Left renal cortex interstitium (tissue), 4 donors: ENCODE measurements around the gene MRPL53. TPM values are rescaled to one million over a fixed set of nuclear protein-coding genes. Genes with fewer than 3 reads are reported as not detected.
"Not testable (repeated sequence)": the region's sequence is repeated elsewhere in the genome, so short reads cannot be mapped to it uniquely, and the experiment has no call there.

Experiments
- DNase-seq, 4 donors: peaks; one replicate each; pipeline ENCODE4 v3.0.0-alpha.2; 2013; ENCODE audit warnings: low read depth in 4 of 4, low spot score in 2 of 4, missing footprints in 1 of 4
- polyA plus RNA-seq, 4 donors: library from polyadenylated mRNA; unstranded; fragments of 120-200 nt; gene quantifications; one replicate each; pipeline ENCODE4 v1.2.1, GENCODE V29; 2013; ENCODE audit not compliant: insufficient read length in 4 of 4

MRPL53 gene
- polyA plus RNA-seq, 4 donors = 40.6 to 86.2 (median 54.7) TPM

DNA sequence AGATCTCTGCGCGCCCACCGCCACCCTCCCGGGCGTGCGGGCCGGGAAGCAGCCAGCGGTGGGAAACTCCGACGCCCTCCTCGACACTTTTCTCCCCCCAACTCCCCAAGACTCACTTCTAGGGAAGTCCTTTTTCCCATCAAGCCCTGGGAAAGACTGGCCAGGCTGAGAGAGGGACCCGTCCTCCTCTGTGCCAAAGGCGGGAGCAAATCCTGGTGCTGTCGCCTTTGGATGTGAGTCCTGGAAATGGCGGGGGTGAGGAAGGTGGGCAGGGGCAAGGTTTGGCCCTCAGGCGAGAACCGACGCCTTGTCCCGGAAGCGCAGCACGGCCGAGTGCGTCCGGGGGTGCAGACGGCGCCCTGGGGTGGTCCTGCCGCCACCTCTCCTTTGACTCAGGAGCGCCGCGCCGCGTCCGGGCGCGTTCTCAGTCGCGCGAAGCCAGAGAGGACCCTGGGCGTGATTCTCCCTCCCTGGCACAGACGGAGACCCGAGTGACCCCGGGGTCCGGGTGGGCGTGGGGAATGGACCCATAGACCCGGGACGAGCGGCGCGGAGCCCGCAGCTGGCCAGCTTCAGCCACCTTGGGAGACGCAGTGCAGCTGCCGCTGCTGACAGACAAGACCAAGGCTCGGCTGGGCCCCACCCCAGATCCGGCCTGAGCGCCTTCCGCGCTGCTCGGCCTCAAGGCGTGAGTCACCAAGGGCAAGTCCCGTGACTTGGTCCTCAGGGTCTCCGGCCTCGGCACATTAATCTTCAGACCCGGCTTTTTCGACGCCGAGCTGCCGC lies 30.4 kb upstream of the MRPL53 start:
- DNase-seq = no peak

DNA sequence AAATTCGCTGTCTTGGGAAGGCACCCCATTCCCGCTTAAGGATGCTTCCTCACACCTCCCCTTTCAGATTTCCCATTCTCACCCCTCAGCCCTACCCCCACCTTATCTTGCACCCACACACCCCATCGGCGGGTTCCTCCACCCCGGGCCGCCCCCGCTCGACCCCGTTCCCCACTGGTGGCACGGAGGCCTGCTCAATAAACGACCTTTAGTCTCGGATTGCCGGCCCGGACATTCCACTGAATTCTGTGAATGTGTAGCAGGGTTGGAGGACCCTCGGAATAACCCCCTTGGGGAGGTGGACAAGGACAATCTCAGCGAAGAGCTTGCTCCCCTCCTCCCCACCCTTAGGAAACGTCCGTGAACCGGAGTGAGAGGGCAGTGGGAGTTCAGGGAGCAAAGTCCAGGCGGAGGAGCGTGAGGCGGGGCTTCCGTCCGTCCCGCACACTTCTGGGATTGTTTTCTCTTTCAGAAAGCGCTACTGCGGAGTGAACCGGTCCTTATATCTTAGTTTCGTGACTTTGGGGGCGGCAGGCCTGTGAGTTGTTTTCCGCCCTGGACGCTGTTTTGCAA lies 29.8 kb upstream of the MRPL53 start:
- DNase-seq = no peak

DNA sequence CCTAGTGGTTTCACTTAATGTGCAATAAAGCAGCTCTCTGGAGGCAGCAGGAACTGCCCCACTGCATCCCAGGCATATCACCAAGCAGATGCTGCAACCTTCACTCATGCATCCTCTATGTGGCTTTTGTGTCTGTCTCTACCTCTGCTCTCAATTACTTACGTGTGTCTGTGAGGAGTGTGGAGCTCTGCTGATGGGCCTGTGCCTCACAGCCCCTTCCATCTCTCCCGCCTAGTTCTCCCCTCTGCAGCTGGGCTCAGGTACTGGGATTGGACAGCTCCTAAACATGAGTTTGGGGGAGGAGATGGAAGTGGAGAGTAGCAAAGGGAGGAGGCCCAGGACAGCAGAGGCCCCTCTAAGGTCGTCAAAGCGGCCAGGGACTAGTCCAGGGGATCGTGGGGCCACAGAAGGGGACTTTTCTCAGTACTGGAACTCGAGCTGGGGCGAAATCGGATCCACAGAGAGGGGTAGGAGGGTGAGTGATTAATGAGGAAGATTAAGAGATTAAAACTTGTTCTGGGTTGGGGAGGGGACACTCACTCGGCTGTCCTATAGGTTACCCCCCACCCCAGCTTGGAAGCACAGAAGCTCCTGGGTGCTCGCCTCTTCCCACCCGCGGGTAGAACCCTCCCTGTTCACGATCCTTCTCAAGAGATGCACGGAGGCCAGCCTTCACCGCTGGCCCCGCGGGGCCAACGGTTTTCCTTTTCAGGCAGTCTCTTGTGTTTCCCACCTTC lies 29.0 kb upstream of the MRPL53 start:
- DNase-seq = no peak

DNA sequence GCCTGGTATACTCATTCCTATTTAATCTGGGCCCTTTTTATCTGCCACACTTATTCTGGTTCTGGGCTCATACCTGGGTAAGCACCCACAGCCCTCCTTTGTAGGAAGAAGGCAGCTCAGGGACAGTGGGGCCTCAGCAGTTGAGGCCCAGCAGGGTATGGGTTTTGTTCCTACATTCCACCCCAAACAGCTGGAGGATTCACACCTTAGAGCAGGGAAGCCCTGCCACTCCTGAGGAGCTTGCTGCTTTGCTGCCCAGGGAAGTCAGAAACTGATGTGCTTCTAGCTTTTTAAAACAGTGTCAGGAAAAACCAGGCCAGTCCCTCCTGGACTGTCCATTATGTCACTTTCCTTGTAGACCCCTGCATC lies 28.1 kb upstream of the MRPL53 start:
- no peak for DNase-seq

DNA sequence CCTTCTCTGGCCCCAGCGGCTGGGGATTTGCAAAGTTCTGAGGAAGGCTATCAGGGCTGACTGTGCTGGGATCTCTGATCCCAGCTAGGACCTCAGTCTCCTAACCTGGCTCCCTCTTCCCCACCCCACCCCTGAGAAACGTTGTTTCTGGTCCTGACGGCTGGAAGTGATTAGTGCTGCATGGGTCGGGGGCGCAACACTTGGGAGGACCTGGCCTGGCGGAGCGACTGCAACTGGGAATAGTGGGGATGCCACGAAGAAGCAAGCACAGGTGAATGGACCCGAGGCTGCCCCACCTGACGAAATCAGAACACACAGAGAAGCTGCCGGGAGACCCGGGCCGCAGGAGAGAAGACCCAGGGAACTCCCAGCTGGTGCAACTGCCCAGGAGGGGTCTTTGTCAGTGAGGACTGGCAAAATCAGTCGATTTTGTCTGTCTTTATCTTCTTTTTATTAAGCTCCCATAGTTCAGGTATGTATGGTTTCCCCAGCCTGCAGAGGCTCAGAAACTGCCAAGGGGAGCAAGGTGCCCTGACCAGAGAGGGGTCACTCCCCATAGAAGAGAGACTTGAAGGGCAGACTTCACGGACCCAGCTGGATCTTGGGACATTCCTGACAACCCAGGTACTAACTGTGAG lies 27.6 kb upstream of the MRPL53 start:
- DNase-seq = no peak

DNA sequence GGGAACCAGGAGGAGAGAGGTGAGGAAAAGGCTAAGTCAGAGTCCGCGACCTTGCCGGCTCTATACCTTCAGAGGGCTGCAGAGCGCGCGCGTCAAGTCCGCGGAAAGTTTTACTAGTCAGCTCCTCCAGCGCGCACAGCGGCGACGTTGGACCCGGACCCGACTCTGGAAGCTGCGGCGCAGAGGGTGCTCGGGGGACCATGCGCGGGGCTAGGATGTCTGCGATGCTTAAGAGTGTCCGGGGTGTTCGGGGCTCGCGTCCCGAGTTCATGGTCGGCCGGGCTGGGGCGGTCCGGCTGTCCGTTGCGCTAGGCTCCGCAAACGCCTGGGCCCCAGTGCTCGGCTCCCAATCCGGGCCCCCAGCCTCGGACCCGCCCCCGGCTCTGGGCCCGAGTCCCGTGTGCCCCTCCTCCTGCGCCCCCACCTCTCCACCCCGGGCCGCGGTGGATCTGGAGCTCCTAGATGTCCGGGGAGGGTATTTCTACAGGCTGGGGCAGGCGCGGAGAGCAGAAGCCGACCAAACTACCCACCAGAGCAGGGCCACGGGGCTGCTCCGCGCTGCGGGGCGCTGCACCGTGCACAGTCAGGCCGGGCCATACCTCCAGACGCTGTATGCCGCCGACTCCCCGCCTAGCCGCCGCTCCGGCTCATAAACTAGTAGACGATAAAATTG lies 26.9 kb upstream of the MRPL53 start, which contains the start of gene LBX2:
Gene LBX2 (minus strand): TSS at position 337 of the 673 bp plus-strand sequence. CDS start 66 bp downstream, at position 271.
- DNase-seq = no peak

DNA sequence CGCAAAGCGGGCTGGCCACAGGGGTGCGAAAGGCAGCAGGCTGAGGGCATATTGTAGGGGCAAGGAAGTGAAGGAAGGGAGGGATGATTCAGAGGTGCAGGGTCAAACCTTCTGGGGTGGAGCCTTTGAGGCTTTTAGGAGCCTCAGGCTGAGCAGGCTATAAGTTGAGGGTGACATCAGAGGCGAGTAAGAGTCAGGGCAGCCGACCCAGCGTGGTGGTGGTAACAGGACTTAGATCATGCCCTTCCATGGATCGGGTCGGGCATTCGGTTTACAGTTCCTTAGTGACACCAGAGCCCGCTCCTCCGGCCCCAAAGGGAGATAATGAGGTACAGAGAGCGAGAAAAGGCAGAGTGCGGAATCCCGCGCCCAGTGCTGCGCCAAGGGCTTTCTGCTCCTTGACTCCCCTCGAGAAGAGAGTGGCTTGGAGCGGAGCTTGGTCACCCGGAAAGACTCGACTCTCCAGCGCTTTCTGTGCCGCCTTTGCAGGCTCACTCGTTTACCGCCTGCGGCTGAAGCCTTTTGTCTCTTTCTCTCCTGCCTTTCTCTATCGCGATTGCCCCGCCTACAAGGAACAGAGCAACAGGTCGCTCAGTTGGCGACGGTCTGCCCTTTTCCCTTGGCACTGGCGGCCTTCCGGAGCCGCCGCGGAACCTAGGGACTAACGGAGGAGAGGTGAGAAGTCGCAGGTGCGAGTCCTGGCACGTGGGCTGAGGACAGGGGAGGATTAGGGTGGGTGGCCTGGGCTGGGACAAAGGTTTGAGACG lies 26.2 kb upstream of the MRPL53 start:
- DNase-seq = no peak

DNA sequence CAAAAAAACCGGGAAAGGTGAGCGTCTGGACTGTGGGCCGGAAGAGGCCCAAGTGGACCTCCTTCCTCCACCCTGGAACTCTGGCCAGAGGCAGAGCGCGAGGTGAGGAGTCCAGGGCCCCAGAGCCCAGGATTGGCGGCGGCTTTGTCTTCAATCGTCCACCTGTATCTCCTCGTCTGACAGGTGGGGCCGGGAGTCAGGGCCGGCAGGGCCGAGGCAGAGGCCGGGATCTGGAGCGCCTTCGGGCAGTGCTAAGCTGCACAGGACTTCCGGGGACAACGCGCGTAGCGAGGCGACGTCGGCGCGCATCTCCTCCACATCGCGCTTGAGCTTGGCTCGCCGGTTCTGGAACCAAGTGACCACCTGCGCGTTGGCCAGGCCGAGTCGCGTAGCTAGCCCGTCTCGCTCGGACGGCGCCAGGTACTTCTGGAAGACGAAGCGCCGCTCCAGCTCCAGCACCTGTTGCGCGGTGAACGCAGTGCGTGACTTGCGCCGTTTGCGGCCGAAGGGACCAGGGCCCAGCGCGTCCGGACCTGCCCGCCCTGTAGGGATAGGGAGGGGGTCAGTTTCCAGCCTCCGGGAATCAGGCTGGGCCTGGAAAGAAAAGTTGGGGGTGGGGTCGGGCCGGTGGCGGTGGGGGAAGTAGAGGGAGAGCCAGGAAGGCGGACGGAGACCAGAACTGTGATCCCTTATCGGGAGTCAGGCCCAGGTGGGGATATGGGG lies 25.5 kb upstream of the MRPL53 start:
- DNase-seq = no peak

DNA sequence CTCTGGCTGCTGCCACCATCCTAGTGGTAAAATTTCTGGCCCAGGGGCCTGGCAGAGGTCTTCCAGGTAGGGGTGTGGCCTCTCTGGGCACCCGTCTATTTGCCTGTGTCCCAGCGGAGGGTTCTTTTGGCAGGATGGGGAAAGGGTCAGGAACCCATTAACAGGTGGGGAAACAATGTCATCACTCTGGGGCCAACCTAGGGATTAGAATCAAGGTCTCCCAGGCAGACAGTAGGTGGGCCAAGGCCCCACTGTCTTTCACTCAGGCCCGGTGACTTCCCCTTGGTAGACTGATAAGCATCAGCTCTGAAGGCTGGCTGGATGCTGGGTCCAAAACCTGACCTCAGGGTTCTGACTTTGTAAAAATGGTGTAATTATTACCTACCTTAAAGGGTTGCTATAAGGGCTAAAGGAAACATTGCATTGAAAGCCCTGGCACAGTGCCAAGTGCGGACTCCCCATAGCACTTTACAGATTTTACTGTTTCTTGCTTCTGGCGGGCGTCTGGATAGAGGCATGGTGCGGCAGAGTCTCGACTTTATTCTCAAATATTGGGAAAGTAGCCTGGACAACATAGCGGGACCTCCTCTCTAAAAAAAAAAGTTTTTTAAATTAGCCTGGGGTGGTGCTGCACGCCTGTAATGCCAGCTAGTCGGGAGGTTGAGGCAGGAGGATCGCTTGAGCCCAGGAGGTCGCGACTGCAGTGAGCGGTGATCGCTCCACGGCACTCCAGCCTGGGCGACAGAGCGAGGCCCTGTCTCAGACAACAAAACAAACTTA lies 24.7 kb upstream of the MRPL53 start:
- DNase-seq = no peak

DNA sequence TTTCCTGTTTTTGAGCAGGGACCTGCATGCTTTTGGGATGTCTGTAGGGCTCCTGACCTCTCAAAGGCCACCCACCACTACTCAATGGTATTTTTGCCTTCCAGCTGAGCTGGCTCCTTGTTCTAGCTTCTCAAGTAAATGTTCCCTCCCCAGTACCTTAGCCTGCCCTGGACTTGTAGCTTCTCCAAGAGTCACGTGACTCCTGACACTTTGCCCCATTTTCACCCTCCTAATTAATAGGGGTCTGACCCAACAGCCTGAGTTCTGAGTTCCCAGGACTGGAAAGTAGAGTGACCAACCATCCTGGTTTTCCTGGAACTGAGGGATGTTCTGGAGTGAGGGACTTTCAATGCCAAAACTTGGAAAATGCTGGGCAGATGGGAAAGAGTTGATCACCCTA lies 23.0 kb upstream of the MRPL53 start:
- no peak for DNase-seq

DNA sequence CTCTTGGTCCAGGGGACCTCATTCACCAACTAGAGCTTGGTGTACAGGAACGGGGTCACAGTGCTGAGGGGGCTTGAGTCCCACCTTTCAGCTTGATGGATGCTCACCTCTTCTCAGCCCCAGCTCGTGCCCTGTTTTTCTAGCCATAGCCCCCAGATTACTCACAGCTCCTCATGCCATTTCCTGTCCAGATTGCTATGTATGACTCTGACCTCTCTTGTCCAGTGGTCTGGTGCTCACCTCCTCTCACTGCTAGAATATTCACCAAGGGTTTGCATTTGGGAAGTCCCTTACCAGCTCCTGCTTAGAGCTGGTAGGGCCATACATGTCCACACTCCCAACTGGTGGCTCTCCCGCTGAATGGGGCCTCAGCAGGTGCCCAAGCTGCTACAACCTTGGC lies 21.1 kb upstream of the MRPL53 start:
- no peak for DNase-seq

DNA sequence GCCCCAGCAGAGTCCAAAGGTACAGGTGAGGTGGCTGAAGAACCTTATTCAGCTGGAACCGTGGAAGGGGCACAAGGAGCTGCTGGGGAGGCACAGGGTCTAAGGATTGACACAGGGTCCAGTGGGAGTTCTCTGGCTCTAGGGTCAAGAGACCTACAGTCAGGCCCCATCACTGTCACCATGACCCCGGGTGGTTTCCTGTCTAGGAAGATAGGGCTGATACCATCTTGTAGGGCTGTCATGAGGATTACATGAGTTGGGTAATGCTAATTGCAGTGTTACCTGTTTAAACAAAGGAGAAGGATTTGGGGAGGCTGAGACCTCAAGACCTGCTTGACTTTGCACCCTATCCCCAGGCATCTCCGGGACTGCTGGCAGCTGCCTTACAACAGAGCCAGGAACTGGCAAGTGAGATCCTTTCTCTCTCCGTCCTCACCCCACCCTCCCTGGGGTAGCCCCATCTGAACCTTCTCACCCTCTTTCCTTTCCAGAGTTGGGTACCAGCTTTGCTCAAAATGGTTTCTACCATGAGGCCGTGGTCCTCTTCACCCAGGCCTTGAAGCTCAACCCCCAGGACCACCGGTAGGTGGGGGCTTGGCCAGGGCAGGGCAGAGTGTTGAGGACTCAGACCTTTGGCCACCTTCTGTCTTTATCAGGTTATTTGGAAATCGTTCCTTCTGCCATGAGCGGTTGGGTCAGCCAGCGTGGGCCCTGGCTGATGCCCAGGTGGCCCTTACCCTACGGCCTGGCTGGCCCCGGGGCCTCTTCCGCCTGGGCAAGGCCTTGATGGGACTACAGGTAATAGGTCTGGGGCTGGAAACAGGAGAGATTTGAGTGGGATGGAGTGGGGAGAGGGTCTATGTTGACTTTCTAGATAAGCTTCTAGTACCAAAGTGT lies 19.4 kb upstream of the MRPL53 start:
- no peak for DNase-seq

DNA sequence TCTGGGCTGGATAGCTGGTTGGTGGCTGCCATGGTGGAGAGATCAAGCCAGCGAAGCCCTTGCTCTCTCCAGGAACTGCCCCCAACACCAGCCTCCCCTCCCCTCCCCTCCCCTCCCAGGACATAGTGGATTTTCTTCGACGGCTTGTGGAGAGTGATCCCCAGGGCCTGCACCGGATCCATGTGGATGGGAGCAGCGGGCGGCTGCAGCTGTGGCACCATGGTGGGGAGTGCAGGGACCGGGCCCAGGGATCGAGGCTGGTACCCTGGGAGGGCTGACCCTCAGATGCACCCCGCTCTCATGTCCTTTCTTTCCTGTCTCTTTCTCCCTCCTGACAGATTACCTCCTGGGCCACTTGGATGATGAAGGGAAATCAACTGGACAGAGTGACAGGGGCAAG lies 17.4 kb upstream of the MRPL53 start:
- DNase-seq = no peak

DNA sequence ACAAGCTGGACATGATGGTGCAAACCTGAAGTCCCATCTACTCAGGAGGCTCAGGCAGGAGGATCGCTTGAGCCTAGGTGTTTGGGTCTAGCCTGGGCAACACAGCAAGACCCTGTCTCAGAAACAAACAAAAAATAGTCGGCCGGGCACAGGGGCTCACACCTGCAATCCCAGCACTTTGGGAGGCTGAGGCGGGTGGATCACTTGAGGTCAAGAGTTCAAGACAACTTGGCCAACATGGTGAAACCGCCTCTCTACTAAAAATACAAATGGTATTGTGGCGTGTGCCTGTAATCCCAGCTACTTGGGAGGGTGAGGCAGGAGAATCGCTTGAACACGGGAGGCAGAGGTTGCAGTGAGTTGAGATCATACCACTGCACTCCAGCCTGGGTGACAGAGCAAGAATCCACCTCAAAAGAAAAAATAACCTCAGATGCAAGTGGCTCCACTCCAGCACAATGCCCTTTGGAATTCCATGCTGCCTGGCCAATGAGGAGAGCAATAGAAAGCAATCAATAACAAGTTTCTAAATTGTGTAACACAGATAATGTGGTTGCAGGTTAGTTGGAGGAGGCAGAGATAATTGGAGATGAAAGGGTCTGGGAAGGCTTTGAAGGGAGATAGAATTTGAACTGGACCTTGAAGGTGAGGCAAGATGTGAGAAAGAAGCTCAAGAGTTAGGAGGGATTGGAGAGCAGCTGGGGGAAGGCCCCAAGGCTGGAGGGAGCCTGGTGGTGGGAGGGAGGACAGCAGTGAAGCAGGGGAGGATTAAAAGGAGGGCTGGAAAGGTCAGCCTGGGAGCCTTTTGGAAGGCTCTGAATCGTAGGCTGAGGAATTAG lies 16.4 kb upstream of the MRPL53 start:
- DNase-seq = no peak

DNA sequence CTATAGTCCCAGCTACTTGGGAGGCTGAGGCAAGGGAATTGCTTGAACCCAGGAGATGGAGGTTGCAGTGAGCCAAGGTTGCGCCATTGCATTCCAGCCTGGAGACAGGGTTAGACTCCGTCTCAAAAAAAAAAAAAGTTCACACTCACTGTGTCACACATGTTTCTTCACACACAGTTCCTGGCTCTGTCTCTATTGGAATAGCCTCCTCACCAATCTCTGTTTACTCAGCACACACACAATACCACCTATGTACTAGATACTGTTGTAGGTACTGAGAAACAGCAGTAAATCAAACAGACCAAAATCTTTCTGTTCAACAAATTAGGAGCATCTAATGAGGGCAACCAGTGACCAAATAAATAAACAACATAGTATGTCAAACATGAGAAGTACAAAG lies 13.7 kb upstream of the MRPL53 start:
- DNase-seq = no peak

DNA sequence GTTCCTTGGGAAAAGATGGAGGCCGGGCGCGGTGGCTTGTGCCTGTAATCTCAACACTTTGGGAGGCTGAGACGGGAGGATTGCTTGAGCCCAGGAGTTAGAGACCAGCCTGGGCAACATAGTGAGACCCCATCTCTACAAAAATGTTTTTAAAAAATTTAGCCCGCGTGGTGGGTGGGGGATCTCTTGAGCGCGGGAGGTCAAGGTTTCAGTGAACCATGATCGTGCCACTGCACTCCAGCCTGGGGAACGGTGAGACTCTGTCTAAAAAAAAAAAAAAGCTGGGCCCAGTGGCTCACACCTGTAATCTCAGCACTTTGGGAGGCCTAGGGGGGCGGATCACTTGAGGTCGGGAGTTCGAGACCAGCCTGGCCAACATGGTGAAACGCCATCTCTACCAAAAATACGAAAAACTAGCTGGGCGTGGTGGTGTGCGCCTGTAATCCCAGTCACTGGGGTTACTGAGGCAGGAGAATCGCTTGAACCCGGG lies 11.2 kb upstream of the MRPL53 start:
- not testable (repeated sequence) for DNase-seq
